H9 (cell line): ENCODE measurements around the gene ROR1. TPM values are rescaled to one million over a fixed set of nuclear protein-coding genes. Genes with fewer than 3 reads are reported as not detected.

ENCODE experiments used
- DNase-seq: peaks from one replicate; pipeline ENCODE4 v3.0.0-alpha.2; 2017
- H2AFZ ChIP-seq: one replicate; pipeline ENCODE4 v1.6.1; 2013; ENCODE audit warnings: mild to moderate bottlenecking, low read length, control low read depth, moderate library complexity
- H2AK5ac ChIP-seq: 2 replicates; pipeline ENCODE4 v1.6.1; 2013; ENCODE audit warnings: low read length, control low read depth, mixed read lengths; ENCODE audit not compliant: insufficient read length
- H2BK120ac ChIP-seq: one replicate; pipeline ENCODE4 v1.6.1; 2013; ENCODE audit warnings: low read depth, mild to moderate bottlenecking, low read length, control low read depth, inconsistent platforms; ENCODE audit not compliant: poor library complexity, severe bottlenecking
- H2BK12ac ChIP-seq: 2 replicates; pipeline ENCODE4 v1.6.1; 2013; ENCODE audit warnings: low read length, control low read depth, mixed read lengths, low read depth; ENCODE audit not compliant: insufficient read length
- H2BK15ac ChIP-seq: 2 replicates; pipeline ENCODE4 v1.6.1; 2013; ENCODE audit warnings: low read depth, low read length, control low read depth
- H2BK20ac ChIP-seq: one replicate; pipeline ENCODE4 v1.6.1; 2013; ENCODE audit warnings: low read depth, mild to moderate bottlenecking, low read length, control low read depth, inconsistent platforms; ENCODE audit not compliant: poor library complexity, severe bottlenecking
- H2BK5ac ChIP-seq: 2 replicates; pipeline ENCODE4 v1.6.1; 2013; ENCODE audit warnings: low read length, control low read depth, mixed read lengths; ENCODE audit not compliant: insufficient read length
- H3K14ac ChIP-seq: 2 replicates; pipeline ENCODE4 v1.6.1; 2013; ENCODE audit warnings: low read length, control low read depth; ENCODE audit not compliant: insufficient read depth
- H3K18ac ChIP-seq: 2 replicates; pipeline ENCODE4 v1.6.1; 2013; ENCODE audit warnings: low read depth, mild to moderate bottlenecking, mixed read lengths, low read length, control low read depth; ENCODE audit not compliant: insufficient read length
- H3K23ac ChIP-seq: 2 replicates; pipeline ENCODE4 v1.6.1; 2013; ENCODE audit warnings: low read length, control low read depth, mixed read lengths, low read depth; ENCODE audit not compliant: insufficient read length
- H3K23me2 ChIP-seq: 2 replicates; pipeline ENCODE4 v1.6.1; 2013; ENCODE audit warnings: low read depth, mild to moderate bottlenecking, mixed read lengths, low read length, control low read depth; ENCODE audit not compliant: insufficient read length, poor library complexity, severe bottlenecking
- H3K27ac ChIP-seq: 2 replicates; pipeline ENCODE4 v1.5.1; 2013; ENCODE audit warnings: low read length, control low read depth, mixed read lengths, low read depth; ENCODE audit not compliant: insufficient read length
- H3K27me3 ChIP-seq: 2 replicates; pipeline ENCODE4 v1.6.1; 2013; ENCODE audit warnings: low read length, control low read depth, inconsistent platforms; ENCODE audit not compliant: insufficient read depth
- H3K4ac ChIP-seq: 2 replicates; pipeline ENCODE4 v1.6.1; 2013; ENCODE audit warnings: low read depth, mild to moderate bottlenecking, control low read depth, inconsistent platforms, low read length, moderate library complexity
- H3K4me1 ChIP-seq: 2 replicates; pipeline ENCODE4 v1.6.1; 2013; ENCODE audit warnings: low read length, control low read depth, inconsistent platforms; ENCODE audit not compliant: insufficient read depth
- H3K4me2 ChIP-seq: 2 replicates; pipeline ENCODE4 v1.6.1; 2013; ENCODE audit warnings: low read length, control low read depth, mixed read lengths; ENCODE audit not compliant: insufficient read length, insufficient read depth
- H3K56ac ChIP-seq: 2 replicates; pipeline ENCODE4 v1.6.1; 2013; ENCODE audit warnings: low read depth, mild to moderate bottlenecking, mixed read lengths, low read length, control low read depth; ENCODE audit not compliant: insufficient read length
- H3K79me1 ChIP-seq: 2 replicates; pipeline ENCODE4 v1.6.1; 2013; ENCODE audit warnings: low read depth, mild to moderate bottlenecking, moderate library complexity, low read length, control low read depth, inconsistent platforms; ENCODE audit not compliant: insufficient read depth, poor library complexity, severe bottlenecking
- H3K79me2 ChIP-seq: 2 replicates; pipeline ENCODE4 v1.6.1; 2013; ENCODE audit warnings: low read length, control low read depth, inconsistent platforms; ENCODE audit not compliant: insufficient read depth
- H3K9ac ChIP-seq: 2 replicates; pipeline ENCODE4 v1.6.1; 2013; ENCODE audit warnings: low read length, control low read depth, mixed read lengths; ENCODE audit not compliant: insufficient read length; ENCODE audit errors: extremely low read depth
- H3K9me3 ChIP-seq: one replicate; pipeline ENCODE4 v1.6.1; 2013; ENCODE audit warnings: low read depth, low read length, inconsistent platforms; ENCODE audit not compliant: control insufficient read depth
- H3T11ph ChIP-seq: one replicate; pipeline ENCODE4 v1.6.1; 2013; ENCODE audit warnings: mild to moderate bottlenecking, low read length, control low read depth, inconsistent platforms
- H4K20me1 ChIP-seq: one replicate; pipeline ENCODE4 v1.6.1; 2013; ENCODE audit not compliant: control insufficient read depth, insufficient read length, insufficient read depth
- H4K5ac ChIP-seq: 2 replicates; pipeline ENCODE4 v1.6.1; 2013; ENCODE audit warnings: low read depth, mild to moderate bottlenecking, mixed read lengths, low read length, control low read depth; ENCODE audit not compliant: insufficient read length
- H4K8ac ChIP-seq: replicated peaks from 2 replicates; pipeline ENCODE4 v1.6.1; 2013; ENCODE audit warnings: low read length, control low read depth, mixed read lengths, low read depth; ENCODE audit not compliant: insufficient read length
- H4K91ac ChIP-seq: 2 replicates; pipeline ENCODE4 v1.6.1; 2013; ENCODE audit warnings: low read depth, mild to moderate bottlenecking, moderate library complexity, mixed read lengths, low read length, control low read depth; ENCODE audit not compliant: insufficient read length
- H3K27ac Mint-ChIP-seq, 3 experiments: 2 replicates in 2 of 3; 3 replicates in 1 of 3; pipeline ENCODE4 v1.8.0; 2020 to 2021; ENCODE audit warnings: mixed read lengths in 3 of 3, mild to moderate bottlenecking in 1 of 3, moderate library complexity in 1 of 3
- H3K27me3 Mint-ChIP-seq: 2 replicates; pipeline ENCODE4 v1.8.0; 2021; ENCODE audit warnings: low read depth, mild to moderate bottlenecking, moderate library complexity, mixed read lengths
- H3K36me3 Mint-ChIP-seq, 3 experiments: 2 replicates in 2 of 3; 3 replicates in 1 of 3; pipeline ENCODE4 v1.8.0; 2020 to 2021; ENCODE audit warnings: low read depth in 3 of 3, mixed read lengths in 3 of 3; ENCODE audit not compliant: insufficient read depth in 1 of 3
- H3K4me1 Mint-ChIP-seq, 2 experiments: 2 replicates each; pipeline ENCODE4 v1.8.0; 2020; ENCODE audit warnings: mixed read lengths in 2 of 2
- H3K4me3 Mint-ChIP-seq, 2 experiments: 2 replicates in 1 of 2; 3 replicates in 1 of 2; pipeline ENCODE4 v1.8.0; 2020 to 2021; ENCODE audit warnings: mild to moderate bottlenecking in 2 of 2, mixed read lengths in 2 of 2, moderate library complexity in 1 of 2
- H3K9me3 Mint-ChIP-seq, 2 experiments: 2 replicates in 1 of 2; 3 replicates in 1 of 2; pipeline ENCODE4 v1.8.0; 2020; ENCODE audit warnings: mild to moderate bottlenecking in 2 of 2, mixed read lengths in 2 of 2, moderate library complexity in 1 of 2
- WGBS: extraction: QIAGEN DNeasy Blood & Tissue Kit; methylation state at CpG from one replicate; pipeline ENCODE4 v1.1.7; 2013; ENCODE audit warnings: missing lambda C conversion rate, low lambda C conversion rate, mixed read lengths; ENCODE audit not compliant: insufficient read length; ENCODE audit errors: extremely low coverage; 5-methylcytosine and 5-hydroxymethylcytosine counted together
- total RNA-seq: library from RNA; stranded (reverse); gene quantifications from 2 replicates; pipeline ENCODE4 v1.2.1, GENCODE V29; 2021
- TF ChIP-seq, protein P1 (sequence below): fragments of 200-600 bp; sonication (generic); conservative IDR thresholded peaks from 3 replicates; pipeline ENCODE4 v1.8.0; 2021; ENCODE audit warnings: antibody characterized with exemption, mild to moderate bottlenecking

The ROR1 gene
- total RNA-seq, 1 experiment from 2014 or later = 75.9 TPM

DNA sequence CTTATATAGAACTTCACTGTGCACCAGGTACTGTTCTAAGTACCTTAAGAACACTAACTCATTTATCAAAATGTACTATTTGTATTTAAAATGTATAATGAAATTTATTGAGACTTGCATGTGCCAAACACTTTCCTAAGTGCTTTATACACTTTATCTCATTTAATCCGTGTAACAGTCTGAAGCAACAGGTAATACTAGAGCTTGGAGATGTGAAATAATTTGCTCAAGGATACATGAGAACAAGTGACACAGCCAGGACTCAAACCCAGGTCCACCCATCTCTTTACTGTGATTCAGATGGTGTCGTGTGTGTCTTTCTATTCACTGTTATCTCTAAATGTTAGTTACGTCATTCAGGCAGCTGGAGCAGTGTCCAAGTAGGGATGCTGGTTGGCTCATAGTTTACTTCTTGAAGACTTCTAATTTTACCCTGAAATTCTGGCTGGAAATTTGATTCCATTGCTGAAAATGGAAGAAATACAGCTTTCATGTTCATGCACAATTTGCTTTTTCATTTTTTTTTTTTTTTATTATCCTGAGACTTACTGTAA, 259.9 kb downstream of the ROR1 start:
- Histone ChIP-seq H3K14ac (no peak overlapping the region), H3K79me1 (peaks cover 7% of the 10 kb centered on the region), H2AK5ac (no peak overlapping the region), H2BK120ac (no peak overlapping the region), H3K4me1 (peaks cover 2% of the 10 kb centered on the region; the same call in 1 of the 2 replicates), H3K4me2 (no peak overlapping the region), H3K27me3 (no peaks in the 10 kb centered on the region), H4K5ac (no peak overlapping the region), H3K9ac (no peak overlapping the region), H3K23ac (no peak overlapping the region), H2BK15ac (no peak overlapping the region), H3K4ac (no peak overlapping the region), H3T11ph (no peak overlapping the region), H3K79me2 (no peaks in the 10 kb centered on the region; the same call in 1 of the 2 replicates), H3K23me2 (no peaks in the 10 kb centered on the region), H2BK12ac (no peak overlapping the region), H3K27ac (no peak overlapping the region), H4K91ac (no peak overlapping the region), H4K8ac (no peak overlapping the region), H2BK20ac (no peak overlapping the region), H2BK5ac (no peak overlapping the region), H3K56ac (no peak overlapping the region), H3K9me3 (no peaks in the 10 kb centered on the region), H4K20me1 (no peaks in the 10 kb centered on the region), H3K18ac (no peak overlapping the region), H2AFZ (no peak overlapping the region)
- TF ChIP-seq, protein P1, sequence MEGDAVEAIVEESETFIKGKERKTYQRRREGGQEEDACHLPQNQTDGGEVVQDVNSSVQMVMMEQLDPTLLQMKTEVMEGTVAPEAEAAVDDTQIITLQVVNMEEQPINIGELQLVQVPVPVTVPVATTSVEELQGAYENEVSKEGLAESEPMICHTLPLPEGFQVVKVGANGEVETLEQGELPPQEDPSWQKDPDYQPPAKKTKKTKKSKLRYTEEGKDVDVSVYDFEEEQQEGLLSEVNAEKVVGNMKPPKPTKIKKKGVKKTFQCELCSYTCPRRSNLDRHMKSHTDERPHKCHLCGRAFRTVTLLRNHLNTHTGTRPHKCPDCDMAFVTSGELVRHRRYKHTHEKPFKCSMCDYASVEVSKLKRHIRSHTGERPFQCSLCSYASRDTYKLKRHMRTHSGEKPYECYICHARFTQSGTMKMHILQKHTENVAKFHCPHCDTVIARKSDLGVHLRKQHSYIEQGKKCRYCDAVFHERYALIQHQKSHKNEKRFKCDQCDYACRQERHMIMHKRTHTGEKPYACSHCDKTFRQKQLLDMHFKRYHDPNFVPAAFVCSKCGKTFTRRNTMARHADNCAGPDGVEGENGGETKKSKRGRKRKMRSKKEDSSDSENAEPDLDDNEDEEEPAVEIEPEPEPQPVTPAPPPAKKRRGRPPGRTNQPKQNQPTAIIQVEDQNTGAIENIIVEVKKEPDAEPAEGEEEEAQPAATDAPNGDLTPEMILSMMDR = no peak
- no peak for DNase-seq
- Mint-ChIP-seq H3K9me3 (no peaks in the 10 kb centered on the region), H3K4me3 (no peak overlapping the region), H3K27ac (no peak overlapping the region), H3K4me1 (peaks cover 13 to 17% of the 10 kb centered on the region in 2 experiments), H3K36me3 (peaks cover 16 to 24% (median 19%) of the 10 kb centered on the region in 3 experiments), H3K27me3 (no peaks in the 10 kb centered on the region)
- WGBS = no CpG with 5 or more reads among the region's 3 CpGs
